Nephron (organoid): ENCODE results near the gene LGR4.
A peak's percentile ranks its signal among the peaks of the same experiment; 100 is the strongest.

ENCODE experiments used
- H3K27ac Mint-ChIP-seq, 3 experiments: 2 replicates each; pipeline ENCODE4 v1.8.0; 2020; ENCODE audit warnings: mixed read lengths in 3 of 3, mild to moderate bottlenecking in 2 of 3, moderate library complexity in 1 of 3
- H3K27me3 Mint-ChIP-seq: 2 replicates; pipeline ENCODE4 v1.8.0; 2021; ENCODE audit warnings: low read depth, mild to moderate bottlenecking, moderate library complexity, mixed read lengths
- H3K36me3 Mint-ChIP-seq: 2 replicates; pipeline ENCODE4 v1.8.0; 2020; ENCODE audit warnings: low read depth, mixed read lengths
- H3K4me1 Mint-ChIP-seq: 2 replicates; pipeline ENCODE4 v1.8.0; 2020; ENCODE audit warnings: mixed read lengths
- H3K4me3 Mint-ChIP-seq, 3 experiments: 2 replicates each; pipeline ENCODE4 v1.8.0; 2020; ENCODE audit warnings: mild to moderate bottlenecking in 3 of 3, mixed read lengths in 3 of 3, moderate library complexity in 2 of 3
- H3K9me3 Mint-ChIP-seq: 2 replicates; pipeline ENCODE4 v1.8.0; 2020; ENCODE audit warnings: mixed read lengths
- TF ChIP-seq, protein P1 (sequence below), 3 experiments: fragments of 200-600 bp; sonication (generic); IDR thresholded peaks; one replicate each; pipeline ENCODE4 v1.5.0; 2021; ENCODE audit warnings: antibody characterized with exemption in 3 of 3; ENCODE audit not compliant: unreplicated experiment in 3 of 3

LGR4 gene

DNA sequence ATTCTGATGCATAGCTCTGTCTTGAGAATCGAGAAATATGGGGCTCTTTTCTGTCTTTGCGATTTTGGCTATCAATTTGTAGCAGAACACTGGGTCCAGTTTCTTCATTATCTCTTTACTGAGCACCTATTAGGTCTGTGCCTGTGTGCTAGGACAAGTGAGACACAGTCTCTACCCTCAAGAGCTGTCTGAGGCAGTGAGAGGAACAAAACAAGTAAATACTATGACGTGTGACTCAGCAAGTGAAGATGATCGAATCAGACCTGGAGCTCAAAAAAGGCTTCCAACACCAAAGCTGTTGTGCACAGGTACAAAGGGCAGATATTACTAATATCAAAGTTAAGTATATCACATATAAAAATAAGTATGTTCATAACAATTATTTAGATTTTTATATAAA, 52.4 kb downstream of the LGR4 start:
- H3K9me3 Mint-ChIP-seq: no peaks in the 10 kb centered on the region
- peak overlapping the region; percentile 31 to 94 (median 47) for H3K27ac Mint-ChIP-seq
- no peak overlapping the region for H3K4me3 Mint-ChIP-seq
- TF ChIP-seq, protein P1, sequence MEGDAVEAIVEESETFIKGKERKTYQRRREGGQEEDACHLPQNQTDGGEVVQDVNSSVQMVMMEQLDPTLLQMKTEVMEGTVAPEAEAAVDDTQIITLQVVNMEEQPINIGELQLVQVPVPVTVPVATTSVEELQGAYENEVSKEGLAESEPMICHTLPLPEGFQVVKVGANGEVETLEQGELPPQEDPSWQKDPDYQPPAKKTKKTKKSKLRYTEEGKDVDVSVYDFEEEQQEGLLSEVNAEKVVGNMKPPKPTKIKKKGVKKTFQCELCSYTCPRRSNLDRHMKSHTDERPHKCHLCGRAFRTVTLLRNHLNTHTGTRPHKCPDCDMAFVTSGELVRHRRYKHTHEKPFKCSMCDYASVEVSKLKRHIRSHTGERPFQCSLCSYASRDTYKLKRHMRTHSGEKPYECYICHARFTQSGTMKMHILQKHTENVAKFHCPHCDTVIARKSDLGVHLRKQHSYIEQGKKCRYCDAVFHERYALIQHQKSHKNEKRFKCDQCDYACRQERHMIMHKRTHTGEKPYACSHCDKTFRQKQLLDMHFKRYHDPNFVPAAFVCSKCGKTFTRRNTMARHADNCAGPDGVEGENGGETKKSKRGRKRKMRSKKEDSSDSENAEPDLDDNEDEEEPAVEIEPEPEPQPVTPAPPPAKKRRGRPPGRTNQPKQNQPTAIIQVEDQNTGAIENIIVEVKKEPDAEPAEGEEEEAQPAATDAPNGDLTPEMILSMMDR (IDR thresholded peaks at IDR 0.05; ENCODE audit: unreplicated experiment in 3 of 3): no peak
- no peaks in the 10 kb centered on the region for H3K36me3 Mint-ChIP-seq
- peaks cover 54% of the 10 kb centered on the region for H3K4me1 Mint-ChIP-seq
- no peaks in the 10 kb centered on the region for H3K27me3 Mint-ChIP-seq

- no peak overlapping the region for H3K4me3 Mint-ChIP-seq
- H3K9me3 Mint-ChIP-seq: no peaks in the 10 kb centered on the region
Observed at GRCh38 chr11:27418356-27418755, 54.2 kb downstream of the LGR4 start.

GRCh38 chr11:27416568-27417176, 55.9 kb downstream of the LGR4 start:
- no peaks in the 10 kb centered on the region for H3K36me3 Mint-ChIP-seq
- peak overlapping the region; percentile 58 to 82 (median 80) for H3K27ac Mint-ChIP-seq

More at GRCh38 chr11:27418356-27418755, 54.2 kb downstream of the LGR4 start:
- TF ChIP-seq, protein P1 (IDR thresholded peaks at IDR 0.05; ENCODE audit: unreplicated experiment in 3 of 3): no peak
- no peaks in the 10 kb centered on the region for H3K27me3 Mint-ChIP-seq
- peaks cover 65% of the 10 kb centered on the region for H3K4me1 Mint-ChIP-seq
- H3K27ac Mint-ChIP-seq: no peak overlapping the region
- H3K36me3 Mint-ChIP-seq: no peaks in the 10 kb centered on the region

GRCh38 chr11:27414644-27415043, 57.9 kb downstream of the LGR4 start:
- Mint-ChIP-seq H3K27ac (peak overlapping the region; percentile 10 to 82 (median 58)), H3K4me3 (no peak overlapping the region), H3K4me1 (peaks cover 48% of the 10 kb centered on the region), H3K36me3 (peaks cover 2% of the 10 kb centered on the region), H3K9me3 (no peaks in the 10 kb centered on the region), H3K27me3 (no peaks in the 10 kb centered on the region)
- TF ChIP-seq, protein P1 (IDR thresholded peaks at IDR 0.05; ENCODE audit: unreplicated experiment in 3 of 3): no peak

More at GRCh38 chr11:27416568-27417176, 55.9 kb downstream of the LGR4 start:
- H3K9me3 Mint-ChIP-seq: no peaks in the 10 kb centered on the region
- H3K4me1 Mint-ChIP-seq: peaks cover 57% of the 10 kb centered on the region
- H3K27me3 Mint-ChIP-seq: no peaks in the 10 kb centered on the region
- TF ChIP-seq, protein P1 (IDR thresholded peaks at IDR 0.05; ENCODE audit: unreplicated experiment in 3 of 3): no peak
- H3K4me3 Mint-ChIP-seq: peak overlapping the region in 1 of 3 experiments; percentile 10

GRCh38 chr11:27413218-27413617, 59.4 kb downstream of the LGR4 start:
- Mint-ChIP-seq H3K27me3 (no peaks in the 10 kb centered on the region), H3K36me3 (peaks cover 6% of the 10 kb centered on the region), H3K4me3 (no peak overlapping the region), H3K9me3 (no peaks in the 10 kb centered on the region), H3K27ac (peak overlapping the region; percentile 43 to 82 (median 58)), H3K4me1 (peaks cover 58% of the 10 kb centered on the region)
- TF ChIP-seq, protein P1 (IDR thresholded peaks at IDR 0.05; ENCODE audit: unreplicated experiment in 3 of 3): no peak

DNA sequence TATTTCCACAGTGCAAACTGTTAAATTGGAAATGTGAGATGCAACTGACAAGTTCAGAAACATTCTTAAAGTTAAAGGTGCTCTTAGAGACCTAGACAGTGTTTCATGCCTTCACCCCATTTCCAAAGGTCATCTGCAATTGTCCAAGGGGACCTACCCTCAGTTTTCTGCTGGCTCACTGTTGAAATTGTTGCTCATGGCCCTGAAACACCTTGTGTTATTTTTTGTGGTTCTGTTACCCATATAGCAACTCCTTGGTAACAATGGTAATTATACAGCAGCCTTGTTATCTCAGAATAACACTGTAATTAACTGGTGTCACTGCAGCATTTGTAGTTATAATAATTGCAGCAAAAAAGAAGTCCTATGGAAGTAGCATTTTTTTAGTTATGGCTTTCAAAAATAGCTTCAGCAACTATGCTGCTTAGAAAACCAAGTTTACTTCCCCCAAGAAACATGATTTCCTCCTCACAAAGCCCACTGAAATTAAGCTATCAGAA, 60.3 kb downstream of the LGR4 start:
- Mint-ChIP-seq H3K27me3 (no peaks in the 10 kb centered on the region), H3K4me1 (peaks cover 62% of the 10 kb centered on the region), H3K27ac (peak overlapping the region in 2 of 3 experiments; percentile 8 to 26), H3K4me3 (no peak overlapping the region), H3K36me3 (peaks cover 8% of the 10 kb centered on the region), H3K9me3 (no peaks in the 10 kb centered on the region)
- TF ChIP-seq, protein P1 (IDR thresholded peaks at IDR 0.05; ENCODE audit: unreplicated experiment in 3 of 3): no peak
